Measurements from ENCODE around the gene FAM187B. TPM values are rescaled to one million over a fixed set of nuclear protein-coding genes. Genes with fewer than 3 reads are reported as not detected.

Gene FAM187B
- total and polyA plus RNA-seq, 2 of the 8 experiments (the other 6 are each of a cell fraction or from before 2014, with no cell fraction given) = not detected

- Histone ChIP-seq H4K8ac (ENCODE audit: extremely low read depth, insufficient read depth, low read length) (no peak overlapping the region), H2BK12ac (ENCODE audit: low read depth, low read length) (no peak overlapping the region), H2BK15ac (ENCODE audit: low read length) (no peak overlapping the region), H3K79me1 (ENCODE audit: low read depth, low read length) (no peaks in the 10 kb centered on the region), H3K9ac (replicated peaks in 1 of 4; ENCODE audit: extremely low read depth in 1 of 4, low read depth in 3 of 4, low read length in 3 of 4) (no peak overlapping the region), H3K4ac (replicated peaks; ENCODE audit: insufficient read length, low read depth, low read length) (no peak overlapping the region), H3K4me1 (replicated peaks in 1 of 4; ENCODE audit: control insufficient read depth in 3 of 4, insufficient read depth in 4 of 4, low read length in 3 of 4) (no peaks in the 10 kb centered on the region), H4K5ac (ENCODE audit: insufficient read length, low read depth, low read length) (no peak overlapping the region), H3K23me2 (ENCODE audit: low read depth, low read length) (no peaks in the 10 kb centered on the region), H3K27me3 (replicated peaks in 1 of 4; ENCODE audit: control insufficient read depth in 3 of 4, extremely low read depth in 1 of 4, insufficient read depth in 3 of 4, low read length in 3 of 4) (no peaks in the 10 kb centered on the region), H3K79me2 (ENCODE audit: control insufficient read depth in 1 of 2, insufficient read depth in 2 of 2, low read length in 2 of 2) (no peaks in the 10 kb centered on the region), H2BK5ac (ENCODE audit: low read depth, low read length) (no peak overlapping the region), H3K18ac (ENCODE audit: extremely low read depth, low read length) (no peak overlapping the region), H2AFZ (ENCODE audit: low read length) (no peak overlapping the region), H3K36me3 (ENCODE audit: control insufficient read depth in 2 of 4, insufficient read depth in 4 of 4, low read length in 3 of 4) (no peaks in the 10 kb centered on the region), H3K14ac (ENCODE audit: insufficient read length) (no peak overlapping the region), H3K4me2 (ENCODE audit: insufficient read depth in 1 of 2, low read depth in 2 of 2, low read length in 2 of 2) (no peak overlapping the region), H2BK20ac (ENCODE audit: low read length) (no peak overlapping the region), H3K4me3 (ENCODE audit: extremely low read depth in 1 of 4, insufficient read depth in 2 of 4, low read depth in 3 of 4, low read length in 4 of 4) (no peak overlapping the region), H3K23ac (ENCODE audit: insufficient read length) (no peak overlapping the region), H4K91ac (replicated peaks; ENCODE audit: insufficient read length, low read length) (no peak overlapping the region), H2AK5ac (ENCODE audit: low read depth, low read length) (no peak overlapping the region), H2BK120ac (replicated peaks; ENCODE audit: low read depth, low read length) (no peak overlapping the region), H3K27ac (ENCODE audit: low read depth, low read length) (no peak overlapping the region), H3K9me3 (ENCODE audit: insufficient read depth in 2 of 2, low read depth in 1 of 2, low read length in 1 of 2) (no peaks in the 10 kb centered on the region), H3K56ac (replicated peaks; ENCODE audit: insufficient read length, low read depth, low read length) (no peak overlapping the region), H4K20me1 (replicated peaks in 1 of 2; ENCODE audit: control insufficient read depth in 1 of 2, insufficient read depth in 2 of 2, low read length in 2 of 2) (no peaks in the 10 kb centered on the region)
- DNase-seq (ENCODE audit: low read depth in 1 of 2, low spot score in 2 of 2) (no peak), FAIRE-seq (no peak)
- WGBS, 2 experiments (ENCODE audit: extremely low coverage in 1 of 2, insufficient coverage in 1 of 2, insufficient read length in 1 of 2, insufficient replicate concordance in 2 of 2, low coverage in 1 of 2, low lambda C conversion rate in 2 of 2, missing lambda C conversion rate in 1 of 2) = 87% methylated on average over 3 of the region's 3 CpGs; no CpG with 5 or more reads in 1 of the 2 experiments
- POLR2A ChIA-PET (ENCODE audit: partially characterized antibody) = interaction anchor here (0.7 to 2.2 kb wide), 4 partner anchors 9 to 22 kb away, joined by 3 to 5 read pairs (median 4); partner anchors contain the start of gene FXYD5
- CTCF ChIA-PET (ENCODE audit: partially characterized antibody) = interaction anchor here (0.7 to 1.5 kb wide), 2 partner anchors 24 to 34 kb away, joined by 3 to 5 read pairs; no protein-coding TSS in a partner anchor
- no peak for TF ChIP-seq SRF (IDR thresholded peaks at IDR 0.05; ENCODE audit: low read depth, low read length)
- no peak for TF ChIP-seq ZNF274 (IDR thresholded peaks at IDR 0.05; ENCODE audit: borderline replicate concordance, extremely low read depth, low read length)
- no peak for TF ChIP-seq GTF2F1 (IDR thresholded peaks at IDR 0.05; ENCODE audit: borderline replicate concordance, low read depth, low read length)
- TF ChIP-seq USF2 (IDR thresholded peaks at IDR 0.05; ENCODE audit: low read length) = no peak
- TF ChIP-seq CTBP2 (IDR thresholded peaks at IDR 0.05; ENCODE audit: borderline replicate concordance, insufficient read depth, insufficient read length, low read length) = no peak
- TF ChIP-seq RAD21 (IDR thresholded peaks at IDR 0.05 in 1 of 2, conservative IDR thresholded peaks at IDR 0.05 in 1 of 2; ENCODE audit: low read depth in 2 of 2, low read length in 2 of 2) = no peak
- TF ChIP-seq, protein P1, sequence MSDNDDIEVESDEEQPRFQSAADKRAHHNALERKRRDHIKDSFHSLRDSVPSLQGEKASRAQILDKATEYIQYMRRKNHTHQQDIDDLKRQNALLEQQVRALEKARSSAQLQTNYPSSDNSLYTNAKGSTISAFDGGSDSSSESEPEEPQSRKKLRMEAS (IDR thresholded peaks at IDR 0.05) = no peak
- no peak for TF ChIP-seq EP300 (IDR thresholded peaks at IDR 0.05; ENCODE audit: borderline replicate concordance in 1 of 2, low read depth in 2 of 2, low read length in 2 of 2)
- no peak for TF ChIP-seq RBBP5 (IDR thresholded peaks at IDR 0.05; ENCODE audit: borderline replicate concordance, low read depth, low read length)
- no peak for TF ChIP-seq CREB1 (IDR thresholded peaks at IDR 0.05)
- TF ChIP-seq YY1 (IDR thresholded peaks at IDR 0.05; ENCODE audit: low read depth, low read length) = no peak
- no peak for TF ChIP-seq SP4 (IDR thresholded peaks at IDR 0.05; ENCODE audit: low read length)
- no peak for TF ChIP-seq PHF8 (conservative IDR thresholded peaks at IDR 0.05; ENCODE audit: low read depth, low read length)
Measured at GRCh38 chr19:35176181-35176570, 52.4 kb downstream of the FAM187B start.
